UCSD-AML1 (cell line): ENCODE data around the gene EDEM3.
"Not testable (repeated sequence)": the region's sequence is repeated elsewhere in the genome, so short reads cannot be mapped to it uniquely, and the experiment has no call there.

Source experiments
- DNase-seq: peaks from one replicate; lab custom pipeline; 2025; ENCODE audit not compliant: unreplicated experiment; lab: John Stamatoyannopoulos, UW

EDEM3 gene

DNA sequence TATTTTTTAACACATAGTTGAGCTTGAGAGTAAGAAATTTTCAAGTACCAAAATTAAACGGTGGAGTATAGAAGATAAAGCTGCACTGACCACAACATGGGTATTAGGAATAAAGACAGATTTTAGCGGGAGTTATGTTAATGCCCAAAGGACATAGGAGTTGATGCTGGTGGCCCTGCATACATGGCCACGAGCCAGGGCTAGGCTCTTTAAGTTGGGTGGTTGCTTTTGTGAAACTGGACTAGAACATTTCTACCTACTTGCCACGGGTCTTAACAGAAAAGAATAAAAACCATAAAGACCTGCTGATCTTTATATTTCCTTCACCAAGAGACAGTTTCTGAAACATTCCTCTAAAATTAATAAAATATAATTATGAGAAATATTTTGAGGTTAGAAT lies 14.9 kb downstream of the EDEM3 start:
- DNase-seq, result no peak

DNA sequence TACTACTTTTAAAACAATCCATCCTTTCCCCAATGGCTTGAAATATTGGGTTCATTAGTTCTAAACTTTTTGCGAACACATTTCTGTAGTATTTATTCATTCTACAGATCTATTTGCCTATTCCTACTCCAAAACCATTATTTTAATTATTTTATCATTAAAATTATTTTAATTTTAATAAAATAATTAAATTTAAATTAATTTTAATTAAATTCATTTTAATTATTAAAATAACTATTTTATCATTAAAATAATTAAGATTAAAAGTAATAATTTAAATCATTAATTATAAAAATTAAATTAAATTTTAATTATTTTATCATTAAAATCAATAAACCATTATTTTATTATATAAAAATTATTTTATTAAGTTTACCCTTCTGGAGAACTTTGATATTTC lies 15.6 kb downstream of the EDEM3 start:
- no peak for DNase-seq

DNA sequence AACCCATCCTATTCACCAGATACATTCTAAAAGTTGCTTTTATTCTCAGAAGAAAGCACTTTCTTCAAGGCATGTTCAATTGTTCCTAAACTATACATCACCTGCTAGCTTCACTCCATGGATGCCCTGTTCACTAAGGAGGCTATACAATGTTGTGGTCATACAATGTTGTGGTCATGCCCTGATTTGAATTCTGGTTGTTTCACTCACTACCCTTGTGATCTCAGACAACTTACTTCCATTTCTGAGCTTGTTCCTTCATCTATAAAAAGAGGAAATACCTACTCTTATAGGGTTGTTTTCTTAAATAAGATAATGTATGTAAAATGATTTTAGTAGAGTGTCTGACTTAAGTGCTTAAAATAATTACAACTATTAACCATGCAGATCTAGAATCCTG lies 19.7 kb downstream of the EDEM3 start:
- no peak for DNase-seq

DNA sequence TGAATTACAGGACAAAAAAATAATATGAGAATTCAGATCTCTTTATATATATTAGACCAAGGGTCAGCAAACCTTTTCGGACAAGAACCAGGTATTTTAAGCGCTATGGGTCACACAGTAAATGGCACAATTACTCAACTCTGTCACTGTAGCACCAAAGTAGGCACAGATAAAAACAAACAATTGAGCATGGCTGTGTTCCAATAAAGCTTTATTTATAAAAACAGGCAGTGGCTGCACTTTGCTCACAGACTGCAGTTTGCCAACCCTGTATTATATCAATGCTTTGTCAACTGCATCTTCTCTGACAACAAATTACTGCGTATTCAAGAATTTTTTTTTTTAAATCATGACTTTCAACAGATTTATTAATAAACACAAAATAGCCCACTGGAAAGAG lies 29.8 kb downstream of the EDEM3 start:
- no peak for DNase-seq

DNA sequence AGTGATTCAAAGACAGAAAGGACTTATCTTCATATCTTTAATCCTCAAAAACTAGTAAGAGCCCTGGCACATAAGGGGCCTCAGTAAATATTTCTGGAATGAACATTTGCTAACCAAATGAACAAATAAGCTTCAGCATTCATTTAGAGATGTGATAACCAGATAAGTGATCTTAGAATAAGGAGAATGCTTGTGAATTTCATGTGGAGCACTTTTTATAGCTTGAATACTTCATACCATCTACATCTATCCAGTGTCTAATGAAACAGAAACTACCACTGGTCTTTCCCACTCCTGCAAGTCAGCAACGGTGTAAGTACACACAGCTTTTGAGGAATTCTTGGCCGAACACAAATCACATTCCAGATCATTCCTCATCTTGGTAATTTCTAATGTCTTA lies 38.5 kb downstream of the EDEM3 start:
- no peak for DNase-seq

DNA sequence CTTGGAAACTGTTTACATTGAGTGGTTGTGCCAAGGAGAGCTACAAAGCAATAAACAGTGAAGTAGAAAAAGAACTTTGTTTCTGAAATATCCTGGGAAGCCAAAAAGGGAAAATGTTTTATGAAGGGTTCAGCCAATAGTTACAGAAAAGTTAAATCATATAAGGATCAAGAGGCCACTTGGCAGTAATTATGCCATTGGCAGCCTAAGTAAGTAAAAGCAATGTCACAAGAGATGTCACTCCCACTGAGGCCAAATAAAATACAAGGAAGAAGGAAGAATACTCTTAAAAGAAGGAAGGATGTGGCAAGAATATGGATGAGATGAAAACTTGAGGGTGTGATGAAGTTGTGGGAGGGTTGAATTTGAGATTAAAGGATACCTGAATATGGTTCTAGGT lies 45.2 kb downstream of the EDEM3 start:
- no peak for DNase-seq

DNA sequence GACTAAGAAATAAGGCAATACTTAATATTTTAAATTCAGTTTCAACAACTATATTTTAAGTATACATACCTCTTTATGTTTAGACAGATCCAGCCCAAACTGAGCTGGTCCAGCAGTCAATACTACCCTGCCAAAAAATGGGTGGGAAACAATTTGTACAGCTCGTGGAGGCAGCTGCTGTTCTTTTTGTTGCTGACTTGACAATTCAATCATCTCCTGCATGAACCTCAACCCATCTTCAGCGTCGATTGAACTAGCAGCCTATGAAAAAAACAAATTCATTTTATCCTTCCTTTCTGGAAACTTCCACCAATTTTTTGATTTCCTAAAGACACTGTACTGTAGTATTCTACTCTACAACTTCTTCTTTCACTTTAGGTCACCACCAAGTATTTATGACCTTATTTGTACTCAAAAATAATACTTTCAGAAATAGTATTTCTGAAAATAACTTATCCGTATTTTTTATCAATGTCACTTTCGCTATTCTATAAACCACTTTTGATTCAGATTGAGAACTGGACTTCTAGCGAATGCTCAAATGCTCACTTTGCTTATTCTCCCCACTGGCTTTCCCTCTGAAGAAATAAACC lies 46.5 kb downstream of the EDEM3 start:
- DNase-seq, result no peak

DNA sequence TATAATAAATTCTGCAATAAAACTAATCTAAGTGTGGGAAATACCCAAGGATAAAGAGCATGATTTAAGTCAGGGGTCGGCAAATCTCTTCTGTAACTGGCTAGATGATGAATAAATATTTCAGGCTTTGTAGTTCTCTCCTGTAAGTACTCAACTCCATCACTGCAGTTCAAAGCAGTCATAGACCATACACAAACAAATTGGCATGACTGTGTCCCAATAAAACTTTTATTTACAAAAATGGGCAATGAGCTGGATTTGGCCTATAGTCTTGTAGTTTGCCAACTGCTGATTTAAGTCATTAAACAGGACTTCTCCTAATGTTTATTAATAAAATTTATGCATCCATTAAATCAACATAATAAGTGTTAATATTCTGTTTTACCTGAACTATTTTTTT lies 49.4 kb downstream of the EDEM3 start:
- DNase-seq, result no peak

DNA sequence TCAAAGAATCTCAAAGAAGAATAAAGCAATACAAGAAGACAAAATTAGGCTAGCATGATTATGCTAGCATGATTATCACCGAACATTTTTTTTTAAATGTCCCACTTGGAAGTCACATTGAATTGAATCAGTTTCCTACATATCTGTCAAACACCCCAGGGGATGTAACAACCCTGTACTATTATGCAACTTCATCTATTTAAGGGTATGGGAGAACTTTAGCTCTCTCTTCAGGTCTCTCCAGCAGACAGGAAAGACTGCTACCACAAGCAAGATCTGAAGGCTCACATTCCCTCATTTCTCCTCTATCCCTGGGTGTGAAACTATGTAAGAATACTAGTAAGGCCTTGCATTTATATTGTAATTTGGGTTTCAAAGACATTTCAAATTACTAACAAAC lies 52.8 kb downstream of the EDEM3 start:
- no peak for DNase-seq

DNA sequence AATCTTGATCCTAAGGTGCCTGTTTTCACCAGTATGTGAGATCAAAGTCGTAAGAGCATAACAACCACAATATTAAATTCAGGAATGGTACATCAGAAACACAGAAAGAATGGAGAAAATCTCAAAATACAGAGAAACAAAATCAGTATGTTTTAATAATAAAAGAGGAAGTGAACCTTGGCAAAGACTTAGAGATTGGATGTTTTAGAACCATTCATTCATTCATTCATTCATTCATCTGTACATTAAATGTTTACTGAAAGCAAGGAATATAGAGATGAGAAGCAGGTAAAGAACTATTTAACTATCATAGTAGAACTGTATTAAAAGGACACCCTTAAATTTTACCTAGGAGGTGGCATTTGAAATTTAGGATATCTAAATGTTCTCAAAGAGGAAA lies 55.7 kb downstream of the EDEM3 start:
- no peak for DNase-seq

DNA sequence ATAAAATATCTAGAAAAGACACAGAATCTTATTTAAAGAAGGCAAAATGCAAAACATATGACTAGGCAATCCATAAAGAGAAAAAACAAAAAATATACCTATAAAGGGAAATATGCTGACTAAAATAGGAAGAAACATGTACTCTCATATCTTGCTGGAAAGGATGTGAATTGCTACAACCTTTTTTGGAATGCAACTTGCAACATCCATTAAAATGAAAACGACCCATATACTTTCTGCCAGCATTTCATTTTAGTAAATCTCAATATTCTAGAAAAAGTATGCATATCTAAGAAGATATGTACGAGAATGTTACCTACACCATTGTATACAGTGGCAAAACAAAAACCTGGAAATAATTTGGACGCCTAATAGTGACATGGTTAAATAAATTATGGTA lies 56.6 kb downstream of the EDEM3 start:
- no peak for DNase-seq

DNA sequence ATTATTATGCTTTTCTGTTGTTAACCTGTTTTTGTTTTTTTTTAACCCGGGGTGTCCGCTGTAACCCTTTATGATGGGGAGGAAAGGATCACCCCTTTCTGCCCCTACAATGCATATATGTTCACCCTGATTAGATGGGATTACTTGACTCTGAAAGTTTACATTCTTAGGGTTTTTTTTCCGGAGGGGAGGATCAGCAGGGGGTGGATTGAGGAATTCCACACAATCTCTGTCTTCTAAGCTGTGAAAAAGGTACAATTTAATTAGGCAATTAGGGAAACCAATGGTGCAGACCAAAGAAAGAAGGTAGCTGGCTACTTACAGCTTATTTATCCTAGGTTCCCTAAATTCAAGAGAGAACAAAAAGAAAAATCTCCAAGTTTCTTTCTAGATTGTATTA lies 58.3 kb downstream of the EDEM3 start:
- no peak for DNase-seq

DNA sequence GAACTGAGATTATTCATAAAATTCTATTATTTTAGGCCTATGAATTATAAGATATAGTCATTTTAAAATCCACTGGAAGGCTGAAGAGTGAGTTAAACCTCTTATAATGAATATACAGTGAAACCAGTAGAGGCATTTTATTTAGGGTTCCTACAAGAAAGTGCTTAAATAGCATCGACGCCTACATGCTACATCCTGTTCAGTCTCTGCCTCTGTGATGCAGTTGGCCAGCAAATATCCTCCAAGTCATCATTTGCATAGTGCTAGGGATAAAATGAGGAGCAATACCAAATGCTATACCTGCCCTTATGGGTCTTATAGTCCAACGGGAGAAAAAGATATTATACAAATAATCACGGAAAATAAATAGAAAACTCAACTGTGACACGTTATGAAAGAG lies 59.6 kb downstream of the EDEM3 start:
- DNase-seq, result no peak

DNA sequence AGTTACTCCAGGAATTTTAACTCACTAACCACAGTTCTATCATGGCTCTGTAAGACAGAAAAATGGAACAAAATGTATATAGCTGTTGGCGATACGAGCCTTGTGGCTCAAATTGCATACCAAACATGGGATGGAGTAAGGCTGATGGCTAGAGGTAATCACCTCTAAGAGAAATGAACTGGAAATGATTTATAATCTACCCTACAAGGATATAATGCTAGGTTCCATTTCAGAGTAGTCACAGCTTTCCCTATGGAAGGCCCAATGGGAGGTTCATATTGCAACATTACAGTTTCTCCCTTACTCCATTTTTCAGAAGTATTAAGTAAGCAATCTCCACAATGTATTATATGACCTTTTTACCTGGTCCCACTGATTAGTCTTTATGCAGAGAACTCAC lies 61.6 kb downstream of the EDEM3 start:
- DNase-seq, result no peak

DNA sequence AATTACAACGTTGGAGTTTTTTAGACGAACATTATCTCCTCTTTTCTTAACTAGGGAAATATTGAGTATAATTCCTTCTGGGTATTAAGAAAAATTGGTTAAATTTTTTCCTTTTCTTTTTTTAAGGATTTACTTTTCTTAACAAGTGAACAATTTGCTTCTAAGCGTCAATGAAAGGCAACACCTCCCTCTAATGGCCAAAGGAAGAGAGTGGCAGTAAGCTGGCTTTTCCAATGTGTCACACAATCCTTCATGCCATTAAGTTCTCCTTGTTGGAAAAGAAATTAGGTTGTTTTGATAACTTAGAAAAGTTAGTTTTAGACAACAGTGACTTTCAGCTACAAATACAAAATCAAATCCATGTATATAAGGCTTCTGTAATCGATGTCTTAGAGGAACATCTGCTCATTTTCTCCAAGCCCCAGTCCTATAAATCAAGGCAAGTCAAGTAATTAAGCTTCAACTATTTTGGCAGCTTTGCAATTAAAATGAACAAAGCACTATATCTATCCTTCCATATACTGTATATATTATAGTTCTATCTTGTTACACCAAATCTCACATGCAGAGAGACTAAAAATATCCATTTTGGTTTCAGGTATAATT lies 62.8 kb downstream of the EDEM3 start:
- no peak for DNase-seq

DNA sequence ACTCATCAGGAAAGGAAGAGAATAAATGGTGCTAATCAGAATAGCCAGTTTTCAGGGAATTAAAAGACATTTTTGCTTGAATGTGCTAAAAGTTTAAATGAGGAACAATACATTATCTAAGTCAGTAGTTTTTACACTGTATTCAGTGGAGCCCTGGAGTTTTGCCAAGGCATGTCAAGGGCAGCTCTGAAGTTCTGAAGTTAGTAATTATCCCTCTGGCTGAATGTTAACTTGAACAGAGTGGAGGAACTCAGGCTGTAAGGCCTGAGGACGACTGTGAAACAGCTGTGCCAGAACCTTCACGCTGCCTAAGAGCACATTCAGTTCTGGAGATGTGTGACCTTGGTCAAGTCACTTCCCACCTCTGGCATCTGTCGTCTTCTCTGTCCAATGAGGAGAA lies 68.1 kb downstream of the EDEM3 start:
- DNase-seq, result no peak

DNA sequence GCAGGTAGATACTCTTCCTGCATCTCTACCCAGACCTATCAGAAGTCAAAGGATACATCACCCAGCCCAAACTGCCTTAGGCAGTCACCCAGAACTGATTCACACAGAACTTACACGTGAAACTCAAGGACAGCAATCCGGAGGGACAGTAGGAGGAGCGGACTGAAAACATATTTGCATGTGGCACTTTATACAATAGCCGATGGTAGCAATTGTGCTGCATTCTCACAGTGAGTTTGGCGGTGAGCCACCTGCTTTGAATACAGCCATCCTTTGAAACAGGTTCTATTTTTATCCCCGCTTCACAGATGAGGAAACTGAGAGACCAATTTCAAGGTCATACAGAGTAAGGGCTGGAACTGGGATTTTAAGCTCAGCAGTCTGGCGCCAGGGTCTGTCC lies 69.5 kb downstream of the EDEM3 start:
- DNase-seq, result no peak

DNA sequence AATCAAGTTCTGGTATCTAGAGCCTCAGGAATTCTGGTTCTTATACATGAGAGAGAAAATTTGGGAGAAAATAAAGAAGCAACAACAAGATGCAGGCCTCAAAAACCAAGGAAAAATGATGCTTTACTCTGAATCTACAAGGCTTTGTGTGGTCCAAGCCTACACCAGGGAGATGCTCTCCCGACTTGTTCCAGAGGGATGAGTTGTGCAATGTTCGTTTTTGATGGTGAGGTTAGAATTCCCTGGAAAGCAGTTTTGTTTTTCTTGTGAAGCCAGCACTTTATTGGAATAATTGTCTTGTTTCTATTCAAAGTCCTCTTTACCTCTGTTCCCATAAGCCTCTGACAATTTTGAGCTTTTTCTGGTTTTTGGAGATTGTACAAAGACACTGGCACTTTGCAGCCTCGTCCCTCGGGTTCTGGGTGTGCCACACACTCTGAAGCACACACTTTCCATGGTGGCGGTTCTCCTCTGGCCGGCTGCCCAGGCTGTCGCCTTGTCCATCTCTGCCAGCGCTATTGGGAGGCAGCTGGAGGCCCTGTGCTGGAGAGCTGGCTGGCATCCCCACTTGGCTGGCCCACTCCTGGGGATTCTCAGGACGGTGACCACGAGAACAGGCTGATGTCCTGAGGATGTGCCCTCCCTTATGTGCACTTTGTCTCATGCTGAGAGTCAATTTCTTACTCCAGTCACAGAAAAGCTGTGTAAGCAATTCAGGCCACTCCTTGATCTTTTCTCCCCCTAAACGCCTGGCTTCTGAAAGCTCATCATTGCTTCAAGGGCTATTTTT lies 70.2 kb downstream of the EDEM3 start:
- DNase-seq, result no peak

DNA sequence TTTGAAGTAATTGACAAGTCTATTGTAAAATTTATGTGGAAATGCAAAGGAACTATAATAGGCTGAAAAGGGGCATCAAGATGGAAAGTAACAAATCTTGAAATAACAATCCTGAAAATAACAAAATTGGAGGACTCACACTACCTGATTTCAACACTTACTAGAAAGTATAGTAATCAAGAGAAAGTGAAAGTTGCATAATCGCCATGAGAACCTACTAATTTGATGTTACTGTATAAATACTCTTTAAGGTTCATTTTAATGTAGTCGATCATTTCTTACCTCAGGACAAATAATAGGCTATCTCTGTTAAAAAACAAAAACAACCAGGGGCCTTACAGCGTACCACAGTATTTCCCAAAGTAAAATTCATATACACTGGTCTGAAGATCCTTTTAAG lies 71.7 kb downstream of the EDEM3 start:
- no peak for DNase-seq

DNA sequence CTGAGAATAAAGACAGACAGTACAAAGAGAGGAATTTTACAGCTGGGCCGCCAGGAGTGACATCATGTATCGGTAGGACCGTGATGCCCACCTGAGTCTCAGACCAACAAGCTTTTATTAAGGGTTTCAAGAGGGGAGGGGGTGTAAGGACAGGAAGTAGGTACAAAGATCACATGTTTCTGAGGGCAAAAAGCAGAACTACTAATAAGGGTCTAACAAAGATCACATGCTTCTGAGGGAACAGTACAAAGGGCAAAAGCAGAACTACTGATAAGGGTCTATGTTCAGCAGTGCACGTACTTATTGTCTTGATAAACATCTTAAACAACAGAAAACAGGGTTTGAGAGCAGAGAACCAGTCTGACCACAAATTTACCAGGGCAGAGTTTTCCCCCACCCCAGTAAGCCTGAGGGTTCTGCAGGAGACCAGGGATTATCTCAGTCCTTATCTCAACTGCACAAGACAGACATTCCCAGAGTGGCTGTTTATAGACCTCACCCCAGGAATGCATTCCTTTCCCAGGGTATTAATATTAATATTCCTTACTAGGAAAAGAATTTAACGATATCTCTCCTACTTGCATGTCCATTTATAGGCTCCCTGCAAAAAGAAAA lies 73.9 kb downstream of the EDEM3 start:
- not testable (repeated sequence) for DNase-seq

DNA sequence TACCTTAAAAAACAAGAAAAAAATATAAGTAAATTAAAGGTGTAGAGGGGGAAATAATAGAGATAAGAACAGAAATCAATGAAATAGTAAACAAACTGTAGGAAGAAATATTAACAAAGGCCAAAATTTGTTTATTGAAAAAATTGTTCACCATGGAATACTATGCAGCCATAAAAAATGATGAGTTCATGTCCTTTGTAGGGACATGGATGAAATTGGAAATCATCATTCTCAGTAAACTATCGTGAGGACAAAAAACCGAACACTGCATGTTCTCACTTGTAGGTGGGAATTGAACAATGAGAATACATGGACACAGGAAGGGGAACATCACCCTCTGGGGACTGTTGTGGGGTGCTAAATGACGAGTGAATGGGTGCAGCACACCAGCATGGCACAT lies 75.2 kb downstream of the EDEM3 start:
- DNase-seq, result not testable (repeated sequence)

DNA sequence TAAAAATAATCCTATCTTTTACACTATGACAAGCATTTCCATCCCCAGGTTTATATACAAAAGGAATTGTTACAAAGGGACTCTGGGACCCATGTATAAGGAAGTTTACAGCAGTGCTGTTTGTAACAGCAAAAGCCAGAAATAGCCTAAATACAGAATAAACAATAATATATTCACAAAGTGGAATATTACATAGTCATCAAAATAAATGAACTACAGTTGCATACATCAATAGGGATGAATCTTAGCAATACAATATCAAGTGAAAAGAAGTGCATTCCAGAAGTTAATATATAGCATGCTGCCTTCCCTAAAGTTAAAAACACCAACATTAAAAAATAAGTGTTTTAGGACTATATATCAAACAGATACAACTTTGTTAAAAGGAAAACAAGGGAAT lies 77.3 kb downstream of the EDEM3 start:
- no peak for DNase-seq
